Measurements from ENCODE around the gene DOK7.

DOK7 gene, protein sequence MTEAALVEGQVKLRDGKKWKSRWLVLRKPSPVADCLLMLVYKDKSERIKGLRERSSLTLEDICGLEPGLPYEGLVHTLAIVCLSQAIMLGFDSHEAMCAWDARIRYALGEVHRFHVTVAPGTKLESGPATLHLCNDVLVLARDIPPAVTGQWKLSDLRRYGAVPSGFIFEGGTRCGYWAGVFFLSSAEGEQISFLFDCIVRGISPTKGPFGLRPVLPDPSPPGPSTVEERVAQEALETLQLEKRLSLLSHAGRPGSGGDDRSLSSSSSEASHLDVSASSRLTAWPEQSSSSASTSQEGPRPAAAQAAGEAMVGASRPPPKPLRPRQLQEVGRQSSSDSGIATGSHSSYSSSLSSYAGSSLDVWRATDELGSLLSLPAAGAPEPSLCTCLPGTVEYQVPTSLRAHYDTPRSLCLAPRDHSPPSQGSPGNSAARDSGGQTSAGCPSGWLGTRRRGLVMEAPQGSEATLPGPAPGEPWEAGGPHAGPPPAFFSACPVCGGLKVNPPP

DNA sequence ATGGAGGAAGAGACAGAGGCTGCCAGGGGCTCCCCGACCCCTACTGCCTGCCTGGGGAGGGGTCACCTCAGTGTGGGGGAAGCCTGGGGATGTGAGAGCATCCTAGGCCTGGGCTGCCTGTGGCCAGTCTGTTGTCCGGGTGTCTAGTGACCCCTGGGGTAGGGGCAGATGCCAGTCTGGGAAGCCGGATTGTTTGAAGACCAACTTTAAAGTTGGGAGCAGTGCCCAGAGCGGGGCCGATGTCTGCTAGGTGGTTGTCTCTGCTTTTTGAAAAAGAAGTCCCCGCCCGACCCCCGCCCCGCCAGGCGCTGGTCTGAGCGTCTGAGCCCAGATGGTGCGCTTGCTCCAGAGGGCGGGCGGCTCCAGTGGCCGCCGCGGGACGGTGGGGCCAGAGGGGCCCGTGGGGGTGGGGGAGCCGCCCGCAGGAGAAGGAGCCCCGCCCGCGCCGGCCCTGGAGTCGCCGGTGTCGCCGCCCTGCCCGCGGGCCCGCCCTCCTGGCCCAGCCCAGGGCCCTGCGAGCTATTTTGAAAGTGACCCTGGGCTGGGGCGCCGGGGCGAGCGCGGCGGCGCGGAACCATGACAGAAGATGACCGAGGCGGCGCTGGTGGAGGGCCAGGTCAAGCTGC lies at the start of gene DOK7:
TSS of gene DOK7 (plus strand) at position 517 of the 626 bp plus-strand sequence. CDS start at position 587, 70 bp downstream.
- no peak for DNase-seq (ENCODE audit: low spot score)

DNA sequence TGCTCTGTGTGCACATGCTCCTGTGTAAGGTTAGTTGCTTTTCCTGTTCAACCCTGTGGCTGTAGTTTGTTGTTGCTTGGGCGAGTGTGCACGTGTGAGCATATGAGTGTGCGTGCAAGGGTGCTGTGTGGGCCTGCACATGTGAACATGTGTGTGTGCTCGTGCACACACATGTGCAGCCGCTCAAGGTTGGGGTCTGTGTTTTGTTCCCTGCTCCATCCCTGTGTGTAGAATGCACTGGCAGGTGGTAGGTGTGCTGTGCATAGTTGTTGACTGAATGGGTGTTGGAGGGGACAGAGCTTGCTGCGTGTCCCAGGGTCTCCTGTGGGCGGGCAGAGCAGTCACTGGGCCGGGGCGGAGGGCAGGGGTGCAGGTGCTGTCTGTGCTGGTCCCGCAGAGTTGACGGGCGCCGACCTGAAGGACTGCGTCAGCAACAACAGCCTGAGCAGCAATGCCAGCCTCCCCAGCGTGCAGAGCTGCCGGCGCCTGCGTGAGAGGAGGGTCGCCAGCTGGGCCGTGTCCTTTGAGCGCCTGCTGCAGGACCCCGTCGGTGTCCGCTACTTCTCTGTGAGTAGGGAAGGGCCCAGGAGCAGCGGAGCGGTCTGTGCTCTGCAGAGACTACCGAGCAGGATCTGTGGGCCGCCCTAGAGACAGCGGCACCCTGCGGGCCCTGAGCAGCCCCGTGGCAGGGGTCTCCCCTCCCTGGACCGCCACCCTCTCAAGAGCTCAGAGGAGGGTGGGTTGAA lies 49.3 kb upstream of the DOK7 start:
- DNase-seq (ENCODE audit: low spot score), result no peak

DNA sequence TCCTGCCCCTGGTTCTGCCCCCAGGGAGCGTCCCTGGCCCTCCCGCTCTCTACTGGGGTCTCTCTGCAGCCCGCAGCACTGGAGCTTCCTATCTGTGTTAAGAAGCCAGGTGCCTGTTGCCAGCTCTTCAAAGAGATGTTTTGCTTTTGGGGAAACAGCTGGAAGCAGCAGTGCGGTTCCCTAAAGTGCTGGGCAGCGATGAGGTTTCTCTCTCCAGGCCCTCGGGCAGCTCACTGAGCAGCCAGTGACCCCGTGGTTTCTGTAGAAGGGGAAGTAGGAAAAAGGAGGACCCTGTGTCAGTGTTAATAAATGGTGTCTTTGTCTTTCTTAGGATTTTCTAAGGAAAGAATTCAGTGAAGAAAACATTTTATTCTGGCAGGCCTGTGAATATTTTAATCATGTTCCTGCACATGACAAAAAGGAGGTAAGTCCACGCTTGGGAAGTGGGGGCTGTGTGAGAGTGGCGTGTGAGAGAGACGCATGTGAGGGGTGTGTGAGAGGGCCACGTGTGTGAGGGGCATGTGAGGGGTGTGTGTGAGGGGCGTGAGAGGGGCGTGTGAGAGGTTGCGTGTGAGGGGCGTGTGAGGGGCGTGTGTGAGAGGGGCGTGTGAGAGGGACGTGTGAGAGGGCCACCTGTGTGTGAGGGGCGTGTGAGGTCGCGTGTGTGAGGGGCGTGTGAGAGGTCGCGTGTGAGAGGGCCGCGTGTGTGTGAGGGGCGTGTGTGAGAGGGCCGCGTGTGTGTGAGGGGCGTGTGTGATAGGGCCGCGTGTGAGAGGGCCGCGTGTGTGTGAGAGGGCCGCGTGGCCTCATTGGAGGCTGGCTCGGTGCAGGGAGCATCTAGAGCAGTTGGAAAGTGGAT lies 48.5 kb upstream of the DOK7 start:
- peak; percentile 2 for DNase-seq (ENCODE audit: low spot score)

DNA sequence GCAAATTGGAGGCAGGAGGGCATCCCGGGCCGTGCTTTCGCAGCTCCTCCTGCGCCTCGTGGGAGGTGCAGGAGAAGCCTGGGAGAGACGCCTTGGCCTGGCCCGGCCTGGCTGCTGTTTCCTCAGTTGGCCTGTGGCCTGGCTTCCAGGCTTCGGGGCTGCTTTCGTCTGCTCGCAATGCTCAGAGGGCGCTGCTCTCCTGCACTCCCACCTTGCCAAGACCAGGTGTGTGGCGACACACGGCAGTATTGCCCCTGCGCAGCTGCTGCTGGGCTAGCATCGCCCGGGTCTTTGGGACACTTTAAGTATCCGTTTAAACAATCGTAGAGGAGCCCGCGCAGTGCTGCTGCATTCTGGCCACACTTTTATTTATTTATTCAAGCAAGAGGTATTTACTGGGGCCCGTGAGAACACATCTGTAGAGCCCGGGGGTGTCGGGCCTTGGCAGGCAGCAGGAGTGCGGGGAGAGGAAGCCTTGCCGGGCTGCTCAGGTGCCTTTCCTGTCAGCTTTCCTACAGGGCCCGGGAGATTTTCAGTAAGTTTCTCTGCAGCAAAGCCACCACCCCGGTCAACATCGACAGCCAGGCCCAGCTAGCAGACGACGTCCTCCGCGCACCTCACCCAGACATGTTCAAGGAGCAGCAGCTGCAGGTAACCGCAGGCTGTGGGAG lies 47.5 kb upstream of the DOK7 start:
- no peak for DNase-seq (ENCODE audit: low spot score)

DNA sequence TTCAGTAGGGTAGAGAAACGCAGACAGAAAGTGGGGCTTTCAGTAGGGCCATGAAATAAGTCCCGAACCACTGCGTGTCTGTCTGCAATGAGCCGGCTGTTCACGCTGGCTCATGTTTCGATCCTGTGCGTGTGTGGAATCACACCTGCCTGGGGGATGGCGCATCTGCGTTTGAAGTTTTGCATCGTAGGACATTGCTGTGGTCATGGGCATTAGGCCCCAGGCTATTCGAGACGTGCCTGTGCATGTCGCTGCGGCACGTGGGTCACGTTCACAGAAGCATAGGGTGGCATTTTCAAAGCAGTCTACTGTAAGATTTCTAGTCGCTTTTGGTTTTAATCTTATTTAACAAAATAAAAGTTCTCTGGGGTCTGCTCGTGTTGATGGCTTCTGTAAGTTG lies 46.8 kb upstream of the DOK7 start:
- no peak for DNase-seq (ENCODE audit: low spot score)

DNA sequence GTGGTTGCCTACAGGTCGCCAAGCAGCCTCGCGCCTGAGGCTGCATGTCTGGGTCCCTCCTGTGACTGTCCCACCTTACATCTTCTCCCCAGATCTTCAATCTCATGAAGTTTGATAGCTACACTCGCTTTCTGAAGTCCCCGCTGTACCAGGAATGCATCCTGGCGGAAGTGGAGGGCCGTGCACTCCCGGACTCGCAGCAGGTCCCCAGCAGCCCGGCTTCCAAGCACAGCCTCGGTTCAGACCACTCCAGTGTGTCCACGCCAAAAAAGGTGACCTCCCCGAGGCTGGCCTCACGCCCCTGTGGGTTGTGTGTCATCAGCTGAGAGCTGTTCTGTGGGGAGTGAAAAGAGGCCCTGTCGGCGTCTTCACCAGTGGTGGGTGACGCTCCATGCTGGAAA lies 46.3 kb upstream of the DOK7 start:
- no peak for DNase-seq (ENCODE audit: low spot score)

DNA sequence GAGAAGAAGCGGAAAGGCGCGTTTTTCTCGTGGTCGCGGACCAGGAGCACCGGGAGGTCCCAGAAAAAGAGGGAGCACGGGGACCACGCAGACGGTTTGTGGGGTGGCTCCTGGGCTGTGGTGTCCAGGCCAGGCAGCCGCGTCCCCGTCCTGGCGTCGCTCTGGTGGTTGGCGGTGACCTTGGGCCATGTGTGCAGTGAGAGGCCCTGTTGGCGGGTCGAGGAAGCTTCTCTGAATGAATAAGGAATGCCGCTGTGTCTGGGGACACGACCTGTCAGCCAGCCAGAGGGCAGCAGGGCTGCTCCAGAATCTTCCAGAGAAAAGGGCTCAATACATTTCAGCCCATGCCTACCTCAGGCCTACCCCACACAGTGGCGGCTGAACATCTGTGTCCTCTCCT lies 45.7 kb upstream of the DOK7 start:
- no peak for DNase-seq (ENCODE audit: low spot score)

DNA sequence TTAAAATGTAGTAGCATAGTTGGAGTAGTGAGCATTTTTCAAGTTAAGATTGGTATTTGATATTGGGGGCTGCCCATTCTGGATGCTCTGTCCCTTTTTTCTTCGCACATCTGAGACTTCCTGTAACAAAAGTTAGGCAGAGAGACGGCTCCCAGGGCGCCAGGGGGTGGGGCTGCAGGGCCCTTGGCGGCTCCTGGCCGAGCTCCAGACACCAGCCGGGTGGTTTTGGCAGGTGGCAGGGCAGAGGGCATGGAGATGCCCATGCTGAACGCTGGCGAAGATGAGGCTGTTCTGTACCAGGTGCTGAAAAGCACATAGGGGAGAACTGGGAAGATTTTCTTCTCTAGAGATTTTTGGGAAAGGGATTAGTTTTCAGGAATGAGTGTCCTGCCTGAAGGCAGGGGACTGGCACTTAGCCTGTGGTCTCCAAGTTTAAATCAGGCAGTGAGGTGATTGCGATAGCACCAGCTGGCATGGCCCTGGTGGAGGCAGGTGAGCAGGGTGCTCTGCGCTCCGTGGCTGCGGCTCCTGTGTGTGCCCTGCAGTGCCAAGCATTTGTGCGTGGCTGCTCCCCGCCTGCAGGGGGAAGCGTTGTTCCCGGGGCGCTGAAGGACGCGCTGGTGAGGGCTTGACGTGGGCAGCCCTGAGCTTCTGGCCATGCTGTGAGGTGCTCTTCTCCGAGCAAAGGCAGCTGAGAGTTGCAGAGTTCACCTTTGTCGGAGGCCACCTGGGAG lies 44.9 kb upstream of the DOK7 start:
- no peak for DNase-seq (ENCODE audit: low spot score)

DNA sequence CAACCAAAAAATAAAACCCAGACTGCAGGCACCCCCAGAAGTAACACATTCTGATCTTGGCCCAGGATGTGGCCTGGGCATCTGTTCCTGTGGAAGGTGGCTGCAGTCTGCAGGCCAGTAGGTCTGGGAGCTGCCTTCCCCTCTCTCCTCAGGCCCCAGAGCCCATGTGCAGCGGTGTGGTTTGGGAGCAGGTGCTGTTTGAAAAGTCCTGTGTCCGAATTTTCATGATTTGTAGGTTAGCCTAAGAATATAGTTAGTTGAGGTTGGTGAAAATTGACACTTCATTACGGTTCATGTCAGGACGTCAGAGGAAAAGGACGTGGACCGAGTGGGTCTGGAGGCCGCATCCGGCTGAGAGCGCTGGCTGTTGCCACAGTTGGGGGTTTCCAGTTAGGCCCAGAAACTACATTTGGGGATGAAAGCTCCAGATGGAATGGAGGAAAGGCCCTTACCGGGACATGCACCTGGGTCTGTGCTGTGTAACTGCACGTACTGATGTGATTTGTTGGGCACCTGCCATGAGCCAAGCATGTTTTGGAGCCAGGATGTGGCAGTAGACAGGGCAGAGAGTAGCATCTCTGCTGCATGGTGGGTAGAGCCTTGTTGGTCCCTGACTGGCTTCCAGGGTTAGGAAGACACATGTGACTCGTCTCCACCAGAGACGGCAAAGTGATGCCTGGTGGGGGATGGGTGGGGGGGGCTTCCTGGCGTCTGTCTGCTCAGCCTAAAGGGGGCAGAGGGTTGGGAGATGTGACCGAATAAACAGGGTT lies 43.1 kb upstream of the DOK7 start:
- DNase-seq (ENCODE audit: low spot score), result no peak

DNA sequence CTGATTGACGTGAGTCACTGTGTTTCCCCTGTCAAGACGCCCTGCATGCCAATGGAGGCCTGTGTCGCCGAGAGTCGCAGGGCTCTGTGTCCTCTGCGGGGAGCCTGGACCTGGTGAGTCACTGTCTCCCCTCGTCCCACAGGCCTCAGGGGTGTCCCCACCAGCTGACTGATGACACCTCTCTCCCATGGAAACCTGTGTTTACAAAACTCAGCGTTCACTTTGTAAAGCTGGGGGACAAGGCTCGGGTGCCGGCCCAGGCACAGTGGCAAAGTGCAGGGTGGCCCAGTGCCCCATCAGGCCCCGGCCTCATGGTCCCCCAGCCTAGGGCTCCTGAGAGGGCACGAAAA lies 42.5 kb upstream of the DOK7 start:
- no peak for DNase-seq (ENCODE audit: low spot score)

DNA sequence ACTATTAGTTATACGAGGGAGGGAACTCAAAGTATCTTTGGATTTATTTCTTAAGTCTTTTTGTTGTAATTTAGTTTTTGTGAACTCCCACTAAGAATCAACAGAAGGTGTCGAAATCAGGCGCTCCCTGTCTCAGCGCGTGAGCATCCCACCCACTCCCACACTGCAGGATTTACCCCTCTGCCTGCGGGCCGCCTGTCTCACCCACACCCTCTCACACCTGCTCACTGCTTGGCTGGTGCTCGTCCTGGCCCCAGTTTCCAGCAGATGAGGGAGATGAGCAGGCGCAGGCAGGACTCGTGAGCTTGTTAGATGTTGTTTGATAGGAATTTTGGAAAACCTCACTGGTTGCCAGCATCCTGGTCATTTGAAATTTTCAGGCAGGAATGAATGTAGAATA lies 42.1 kb upstream of the DOK7 start:
- DNase-seq (ENCODE audit: low spot score), result no peak

DNA sequence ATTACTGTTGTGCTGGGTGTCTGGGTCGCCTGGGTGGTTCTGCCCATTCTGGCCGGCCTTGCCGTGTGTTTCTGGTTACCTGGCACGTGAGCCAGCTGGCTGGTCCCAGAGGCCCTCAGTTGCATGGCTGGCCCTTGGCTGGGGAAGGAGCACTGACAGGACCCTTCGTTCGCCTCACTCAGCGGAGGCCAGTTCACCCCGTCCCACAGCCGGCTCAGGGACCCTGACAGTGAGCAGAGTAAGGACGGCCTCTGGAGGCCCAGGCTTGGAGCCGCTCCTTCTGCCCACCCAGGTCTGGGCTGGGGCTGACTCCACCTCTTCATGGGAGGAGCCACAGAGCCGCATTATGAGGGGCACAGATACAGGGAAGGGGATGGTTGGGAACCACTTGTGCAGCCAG lies 41.6 kb upstream of the DOK7 start:
- no peak for DNase-seq (ENCODE audit: low spot score)

DNA sequence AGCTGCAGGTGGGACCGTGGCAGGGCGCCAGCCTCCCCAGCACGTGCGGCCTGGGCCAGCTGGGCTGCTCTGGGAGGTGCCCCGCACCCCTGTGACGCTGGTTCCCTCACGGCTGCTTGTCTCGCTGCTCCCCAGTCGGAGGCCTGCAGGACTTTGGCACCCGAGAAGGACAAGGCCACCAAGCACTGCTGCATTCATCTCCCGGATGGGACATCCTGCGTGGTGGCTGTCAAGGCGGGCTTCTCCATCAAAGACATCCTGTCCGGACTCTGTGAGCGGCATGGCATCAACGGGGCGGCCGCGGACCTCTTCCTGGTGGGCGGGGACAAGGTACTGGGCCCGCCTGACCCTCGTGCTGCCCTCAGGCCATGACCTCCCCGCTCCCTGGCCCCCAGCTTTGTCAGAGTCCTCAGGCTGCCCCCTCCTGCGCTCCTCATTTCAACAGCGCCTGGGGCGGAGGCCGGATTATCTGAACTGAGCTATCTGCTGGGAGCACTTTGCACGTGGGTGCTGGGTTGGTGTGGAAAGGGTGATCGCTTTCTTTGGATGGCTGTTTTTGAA lies 40.8 kb upstream of the DOK7 start:
- DNase-seq (ENCODE audit: low spot score), result no peak

DNA sequence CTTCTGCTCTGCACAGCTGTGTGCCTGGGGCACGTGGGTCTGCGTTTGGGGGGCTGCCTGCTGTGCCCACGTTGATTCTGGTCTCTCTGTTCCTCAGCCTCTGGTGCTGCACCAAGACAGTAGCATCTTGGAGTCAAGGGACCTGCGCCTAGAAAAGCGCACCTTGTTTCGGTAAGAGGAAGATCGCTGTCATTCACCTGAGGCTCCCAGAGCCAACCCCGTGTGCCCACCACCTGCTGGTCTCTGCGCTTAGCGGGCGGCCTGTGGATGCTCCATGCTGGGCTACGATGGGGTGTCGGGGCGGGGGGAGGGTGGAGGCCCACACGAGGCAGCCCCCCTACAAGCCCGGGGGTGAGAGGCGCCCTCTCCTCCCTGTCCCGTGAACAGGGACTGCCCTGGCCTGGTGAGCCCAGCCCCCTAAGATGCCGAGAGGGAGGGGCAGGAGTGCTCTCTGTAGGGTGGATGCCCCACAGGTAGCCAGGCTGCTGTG lies 40.3 kb upstream of the DOK7 start:
- DNase-seq (ENCODE audit: low spot score), result no peak

DNA sequence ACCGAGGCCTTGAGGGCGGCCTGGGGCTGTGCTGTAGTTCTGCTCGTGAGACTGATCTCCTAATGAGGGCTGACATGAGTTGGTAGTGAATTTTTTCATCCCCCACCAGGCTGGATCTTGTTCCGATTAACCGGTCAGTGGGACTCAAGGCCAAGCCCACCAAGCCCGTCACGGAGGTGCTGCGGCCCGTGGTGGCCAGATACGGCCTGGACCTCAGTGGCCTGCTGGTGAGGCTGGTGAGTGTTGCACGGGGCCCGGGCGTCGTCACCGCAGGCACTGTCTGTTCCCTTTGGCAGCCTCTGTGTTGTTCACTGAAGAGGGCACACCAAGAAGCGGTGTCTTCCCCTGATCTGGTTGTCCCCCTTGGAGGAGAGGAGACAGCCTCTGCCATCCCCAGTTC lies 39.7 kb upstream of the DOK7 start:
- DNase-seq (ENCODE audit: low spot score), result no peak

DNA sequence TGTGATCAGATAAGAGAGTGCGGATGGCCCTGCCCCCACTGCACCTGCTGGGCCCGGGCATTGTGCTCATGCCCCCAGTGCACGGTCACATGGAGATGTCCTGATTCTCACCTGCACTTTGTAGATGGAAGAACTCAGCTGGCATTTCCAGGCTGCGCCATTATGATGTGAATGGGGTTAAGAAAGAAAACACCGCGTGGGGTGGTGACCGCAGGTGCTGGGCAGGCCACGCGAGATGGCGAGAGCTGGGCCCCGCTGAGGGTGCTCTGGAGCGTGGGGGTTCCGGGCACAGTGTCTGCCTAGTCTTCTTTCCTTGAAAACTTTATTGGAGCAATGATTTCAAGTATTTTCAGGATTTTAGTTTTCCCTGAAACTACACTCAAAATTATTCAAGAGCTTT lies 39.2 kb upstream of the DOK7 start:
- DNase-seq (ENCODE audit: low spot score), result no peak

DNA sequence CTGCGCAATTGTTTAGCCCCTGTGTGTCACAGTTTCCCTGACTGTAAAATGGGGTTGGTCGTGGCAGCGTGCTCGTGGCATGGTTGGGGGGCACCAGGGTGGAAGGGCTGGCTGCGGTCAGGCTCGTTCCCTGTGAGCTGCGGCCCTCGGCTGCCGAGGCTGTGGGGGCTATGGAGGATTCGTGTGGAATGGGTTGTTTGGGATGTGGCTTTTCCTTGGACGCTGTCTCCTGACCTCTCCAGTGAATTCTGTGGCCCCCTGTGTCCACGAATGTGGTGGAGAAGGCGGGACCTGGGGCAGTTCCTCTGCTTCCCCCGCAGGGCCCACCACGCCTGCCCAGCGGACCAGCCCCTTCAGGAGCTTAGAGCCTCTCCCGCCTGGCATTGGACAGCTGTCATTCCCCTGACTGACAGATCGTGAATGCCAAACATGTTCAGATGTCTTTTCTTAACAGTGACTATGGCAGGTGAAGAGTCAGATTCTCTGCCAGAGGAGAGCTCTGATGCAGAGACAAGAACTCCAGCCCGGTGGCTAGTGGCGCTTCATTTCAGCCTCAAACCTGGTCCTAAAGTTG lies 38.5 kb upstream of the DOK7 start:
- DNase-seq (ENCODE audit: low spot score), result no peak

DNA sequence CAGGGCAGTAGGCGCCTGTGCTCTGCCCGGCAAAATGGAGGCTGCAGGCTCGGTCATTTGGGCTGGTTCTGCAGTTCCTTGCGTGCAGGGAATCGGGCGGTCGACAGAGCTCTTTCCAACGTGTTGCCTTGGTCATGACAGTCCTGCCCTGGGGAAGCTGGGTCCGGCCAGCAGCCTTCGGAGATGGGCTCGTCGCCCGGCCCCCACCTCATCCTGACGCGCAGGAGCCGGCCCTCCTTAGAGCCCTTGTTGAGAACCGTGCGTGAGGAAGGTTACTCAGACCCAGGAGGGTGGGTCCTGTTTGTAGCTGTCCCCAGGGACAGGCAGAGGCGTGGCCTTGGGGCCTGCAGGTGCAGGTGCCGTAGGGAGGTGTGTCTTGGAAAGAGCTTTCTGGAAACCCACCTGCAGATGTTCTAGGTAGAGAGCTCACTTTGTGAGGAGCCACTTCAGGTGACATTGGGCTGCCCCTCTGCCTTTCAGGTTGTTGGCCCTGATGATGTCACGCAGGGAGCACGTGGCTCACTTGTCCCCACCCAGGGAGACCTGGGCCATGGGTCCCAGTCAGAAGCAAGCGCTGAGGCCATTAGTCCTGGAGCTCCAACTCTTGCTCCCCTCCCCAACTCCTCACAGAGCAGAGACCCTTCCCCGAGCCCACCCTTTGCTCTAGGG lies 36.5 kb upstream of the DOK7 start:
- DNase-seq (ENCODE audit: low spot score), result no peak

DNA sequence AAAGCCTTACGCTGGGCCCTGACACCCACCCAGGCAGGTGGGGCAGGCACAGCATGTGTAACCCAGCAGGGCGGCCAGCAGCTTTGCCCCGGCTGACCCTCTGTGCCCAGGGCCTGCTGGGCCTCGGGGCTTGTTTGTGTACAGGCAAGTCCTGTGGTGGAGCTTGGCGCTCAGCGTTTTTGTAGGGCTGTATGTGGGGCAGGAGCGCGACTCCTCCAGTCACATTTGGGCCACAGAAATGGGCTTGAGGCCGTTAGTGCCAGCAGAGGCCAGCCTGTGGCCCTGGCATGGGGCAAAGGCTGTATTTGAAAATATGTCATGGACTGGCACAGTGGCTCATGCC lies 36.0 kb upstream of the DOK7 start:
- no peak for DNase-seq (ENCODE audit: low spot score)
